GM12892 (cell line): ENCODE data around the gene PLAU.

ENCODE experiments used
- POLR2A ChIP-seq: IDR thresholded peaks from 2 replicates; pipeline ENCODE4 v1.6.1; 2011; ENCODE audit warnings: low read depth, low read length, control low read depth
- POLR2AphosphoS5 ChIP-seq: IDR thresholded peaks from 2 replicates; pipeline ENCODE4 v1.6.1; 2011; ENCODE audit warnings: low read depth, low read length, control low read depth

DNA sequence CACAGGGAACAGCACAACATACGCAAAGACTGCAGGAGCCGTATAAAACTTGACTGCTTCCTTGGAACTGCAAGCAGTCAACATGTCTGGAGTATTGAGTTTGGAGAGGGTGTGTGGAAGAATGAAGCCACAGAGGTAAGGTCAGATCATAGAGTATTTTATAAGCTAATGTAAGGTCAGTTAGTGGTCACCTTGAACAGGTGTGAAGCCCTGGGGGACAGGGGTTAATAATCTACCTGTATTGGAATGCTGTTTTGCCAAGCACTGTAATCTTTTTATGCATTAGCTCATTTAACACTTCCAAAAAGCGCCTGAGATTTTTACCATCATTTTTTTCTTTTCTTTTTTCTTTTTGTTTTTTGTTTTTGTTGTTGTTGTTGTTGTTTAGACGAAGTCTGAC lies 23.1 kb downstream of the PLAU start:
- TF ChIP-seq POLR2A (no peak), POLR2AphosphoS5 (no peak)
